ENCODE data around the gene COBL. TPM values are rescaled to one million over a fixed set of nuclear protein-coding genes. Genes with fewer than 3 reads are reported as not detected.
A peak's percentile ranks its signal among the peaks of the same experiment; 100 is the strongest.

Gene COBL
- total and polyA plus RNA-seq, 9 of the 15 experiments (the other 6 are each of a cell fraction or from before 2014, with no cell fraction given) = 0.01 to 2.4 (median 0.09) TPM; not detected in 3

DNA sequence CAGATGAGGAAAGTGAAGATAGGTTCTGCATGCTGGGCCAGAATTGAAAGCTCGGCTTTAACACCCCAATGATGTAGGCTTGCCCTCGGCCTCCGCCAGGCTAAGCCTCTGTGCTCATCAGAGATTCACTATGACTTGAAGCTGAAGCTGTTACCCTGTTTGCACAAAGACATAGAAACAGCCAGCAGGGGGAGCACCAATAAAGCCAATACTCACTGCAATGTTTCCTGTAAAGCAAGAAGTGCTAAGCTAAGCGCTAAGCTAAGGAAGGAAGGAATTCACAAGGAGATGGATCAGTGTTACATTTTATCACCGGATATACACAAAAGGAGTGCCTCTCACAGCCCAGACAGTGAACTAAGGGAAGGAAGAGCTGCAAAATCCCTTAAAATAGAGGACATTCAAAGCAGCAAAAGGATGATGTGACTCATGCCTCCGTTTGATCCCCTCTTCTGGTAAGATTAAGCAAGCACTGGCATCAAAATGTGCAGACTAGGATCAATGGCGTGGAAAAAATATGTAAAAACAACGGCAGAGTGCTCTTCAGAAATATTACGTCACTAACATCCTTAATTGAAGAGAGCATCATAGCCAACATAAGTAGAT is 153.8 kb downstream of the COBL start (continued):
- TF ChIP-seq ZNF589 (CRISPR knock-in tag; IDR thresholded peaks at IDR 0.05; ENCODE audit: low read depth) (no peak), ZNF830 (CRISPR knock-in tag; IDR thresholded peaks at IDR 0.05) (no peak), PURB (CRISPR knock-in tag; IDR thresholded peaks at IDR 0.05; ENCODE audit: low read depth) (no peak), ZSCAN32 (CRISPR knock-in tag; IDR thresholded peaks at IDR 0.05) (no peak), SMC3 (conservative IDR thresholded peaks at IDR 0.05; ENCODE audit: insufficient read depth, low read depth, low read length) (peak; percentile 87), TAL1 (IDR thresholded peaks at IDR 0.05) (no peak), ARID2 (IDR thresholded peaks at IDR 0.05) (peak; percentile 76; the same call in 1 of the 2 replicates), ZNF75A (CRISPR knock-in tag; IDR thresholded peaks at IDR 0.05) (no peak), XRCC3 (IDR thresholded peaks at IDR 0.05) (no peak), XRCC4 (IDR thresholded peaks at IDR 0.05; ENCODE audit: extremely low read depth, insufficient read depth, insufficient read length) (no peak), ZNF124 (CRISPR knock-in tag; IDR thresholded peaks at IDR 0.05) (no peak), MTF1 (CRISPR knock-in tag; IDR thresholded peaks at IDR 0.05; ENCODE audit: borderline replicate concordance) (no peak), BHLHE40 (IDR thresholded peaks at IDR 0.05; ENCODE audit: low read length) (no peak), MAFG (tag; conservative IDR thresholded peaks at IDR 0.05) (peak; percentile 30; the same call in 1 of the 2 replicates), ARNT (IDR thresholded peaks at IDR 0.05) (no peak), SMARCC2 (IDR thresholded peaks at IDR 0.05; ENCODE audit: low read depth) (no peak), KLF16 (IDR thresholded peaks at IDR 0.05) (peak; percentile 22; the same call in 1 of the 2 replicates), RFX7 (CRISPR knock-in tag; IDR thresholded peaks at IDR 0.05) (no peak)
- TF ChIP-seq, protein P1, sequence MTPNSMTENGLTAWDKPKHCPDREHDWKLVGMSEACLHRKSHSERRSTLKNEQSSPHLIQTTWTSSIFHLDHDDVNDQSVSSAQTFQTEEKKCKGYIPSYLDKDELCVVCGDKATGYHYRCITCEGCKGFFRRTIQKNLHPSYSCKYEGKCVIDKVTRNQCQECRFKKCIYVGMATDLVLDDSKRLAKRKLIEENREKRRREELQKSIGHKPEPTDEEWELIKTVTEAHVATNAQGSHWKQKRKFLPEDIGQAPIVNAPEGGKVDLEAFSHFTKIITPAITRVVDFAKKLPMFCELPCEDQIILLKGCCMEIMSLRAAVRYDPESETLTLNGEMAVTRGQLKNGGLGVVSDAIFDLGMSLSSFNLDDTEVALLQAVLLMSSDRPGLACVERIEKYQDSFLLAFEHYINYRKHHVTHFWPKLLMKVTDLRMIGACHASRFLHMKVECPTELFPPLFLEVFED (CRISPR knock-in tag; conservative IDR thresholded peaks at IDR 0.05) = no peak
